Fibroblast of peridontal ligament (primary cell): ENCODE results near the gene P3R3URF.
A peak's percentile ranks its signal among the peaks of the same experiment; 100 is the strongest.

ENCODE experiments used
- DNase-seq: peaks from one replicate; pipeline ENCODE4 v3.0.0-alpha.2; 2010; ENCODE audit errors: extremely low read depth

Gene P3R3URF

GRCh38 chr1:46172321-46172720, 4.0 kb downstream of the P3R3URF start:
- no peak for DNase-seq

- DNase-seq: no peak
Measured at GRCh38 chr1:46171871-46172270, 4.4 kb downstream of the P3R3URF start.

- no peak for DNase-seq
Measured at GRCh38 chr1:46171351-46171750, 4.9 kb downstream of the P3R3URF start.

- DNase-seq: no peak
Measured at GRCh38 chr1:46169811-46170454, 6.4 kb downstream of the P3R3URF start.

- DNase-seq: no peak
Measured at GRCh38 chr1:46168477-46168876, 7.8 kb downstream of the P3R3URF start.

GRCh38 chr1:46166521-46167462, 9.5 kb downstream of the P3R3URF start:
- DNase-seq: no peak

- DNase-seq: no peak
Measured at GRCh38 chr1:46160212-46160611, 16.1 kb downstream of the P3R3URF start.

GRCh38 chr1:46159516-46159915, 16.8 kb downstream of the P3R3URF start:
- no peak for DNase-seq

- DNase-seq: no peak
Measured at GRCh38 chr1:46158312-46159281, 17.7 kb downstream of the P3R3URF start.

GRCh38 chr1:46157916-46158311, 18.4 kb downstream of the P3R3URF start:
- DNase-seq: no peak

GRCh38 chr1:46153732-46154131, 22.6 kb downstream of the P3R3URF start:
- DNase-seq: no peak

- no peak for DNase-seq
Measured at GRCh38 chr1:46153228-46153627, 23.1 kb downstream of the P3R3URF start.

- DNase-seq: peak; percentile 82
Measured at GRCh38 chr1:46152016-46152415, 24.3 kb downstream of the P3R3URF start.

GRCh38 chr1:46150085-46150484, 26.2 kb downstream of the P3R3URF start:
- DNase-seq: no peak

GRCh38 chr1:46148318-46148717, 28.0 kb downstream of the P3R3URF start:
- no peak for DNase-seq

GRCh38 chr1:46137916-46138315, 38.4 kb downstream of the P3R3URF start:
- peak; percentile 81 for DNase-seq

- no peak for DNase-seq
Measured at GRCh38 chr1:46136711-46137110, 39.6 kb downstream of the P3R3URF start.

GRCh38 chr1:46134660-46135331, 41.5 kb downstream of the P3R3URF start:
- peak; percentile 98 for DNase-seq

- DNase-seq: no peak
Measured at GRCh38 chr1:46133781-46134350, 42.4 kb downstream of the P3R3URF start.

GRCh38 chr1:46133181-46133658, 43.1 kb downstream of the P3R3URF start:
- no peak for DNase-seq
